Smooth muscle cell (in vitro differentiated cells): Measurements from ENCODE around the gene ME1. TPM values are rescaled to one million over a fixed set of nuclear protein-coding genes. Genes with fewer than 3 reads are reported as not detected.

Experiments
- DNase-seq: peaks from one replicate; lab custom pipeline; 2025; ENCODE audit not compliant: unreplicated experiment; lab: John Stamatoyannopoulos, UW
- H2AFZ ChIP-seq: fragments of 200-600 bp; sonication (generic); 2 replicates; pipeline ENCODE4 v1.6.0; 2016; ENCODE audit warnings: antibody characterized with exemption, low read depth, mild to moderate bottlenecking
- H3F3A ChIP-seq: fragments of 200-600 bp; sonication (generic); 2 replicates; pipeline ENCODE4 v1.6.0; 2017; ENCODE audit warnings: antibody characterized with exemption, low read depth
- H3K27ac ChIP-seq: fragments of 200-600 bp; sonication (generic); 2 replicates; pipeline ENCODE4 v1.5.1; 2016; ENCODE audit warnings: low read depth, mild to moderate bottlenecking
- H3K27me3 ChIP-seq: fragments of 200-600 bp; sonication (generic); 2 replicates; pipeline ENCODE4 v1.6.1; 2016; ENCODE audit warnings: low read depth, mild to moderate bottlenecking
- H3K36me3 ChIP-seq: fragments of 200-600 bp; sonication (generic); 2 replicates; pipeline ENCODE4 v1.5.1; 2016; ENCODE audit warnings: low read depth
- H3K4me1 ChIP-seq: fragments of 200-600 bp; sonication (generic); 2 replicates; pipeline ENCODE4 v1.5.1; 2016; ENCODE audit warnings: low read depth
- H3K4me2 ChIP-seq: fragments of 200-600 bp; sonication (generic); 2 replicates; pipeline ENCODE4 v1.6.0; 2016; ENCODE audit warnings: mild to moderate bottlenecking
- H3K4me3 ChIP-seq: fragments of 200-600 bp; sonication (generic); 2 replicates; pipeline ENCODE4 v1.5.1; 2016; ENCODE audit warnings: mild to moderate bottlenecking
- H3K79me2 ChIP-seq: fragments of 200-600 bp; sonication (generic); 2 replicates; pipeline ENCODE4 v1.6.0; 2016; ENCODE audit warnings: low read depth, mild to moderate bottlenecking
- H3K9ac ChIP-seq: fragments of 200-600 bp; sonication (generic); 2 replicates; pipeline ENCODE4 v1.6.0; 2016; ENCODE audit warnings: low read depth
- H3K9me3 ChIP-seq: fragments of 200-600 bp; sonication (generic); replicated peaks from 2 replicates; pipeline ENCODE4 v1.5.1; 2016; ENCODE audit warnings: low read depth
- H4K20me1 ChIP-seq: fragments of 200-600 bp; sonication (generic); 2 replicates; pipeline ENCODE4 v1.6.0; 2016; ENCODE audit warnings: low read depth
- CTCF ChIP-seq: fragments of 200-600 bp; sonication (generic); IDR thresholded peaks from 2 replicates; pipeline ENCODE4 v1.5.1; 2017; ENCODE audit warnings: borderline replicate concordance, mild to moderate bottlenecking, antibody characterized with exemption; ENCODE audit not compliant: insufficient read depth, poor library complexity, severe bottlenecking
- WGBS: methylation state at CpG from one replicate; pipeline ENCODE4 v1.1.7; 2016; ENCODE audit warnings: low lambda C conversion rate; 5-methylcytosine and 5-hydroxymethylcytosine counted together
- polyA plus RNA-seq: library from polyadenylated mRNA; unstranded; fragments of >200 nt; fragmentation: Nextera tagmentation; extraction: Ambion mirVana; gene quantifications from 2 replicates; pipeline ENCODE4 v1.2.1, GENCODE V29; 2016
- total RNA-seq: library from RNA; depleted of rRNA; stranded (reverse); fragments of >200 nt; gene quantifications from 2 replicates; pipeline ENCODE4 v1.2.3, GENCODE V29; 2014

The ME1 gene
- total and polyA plus RNA-seq, 2 experiments from 2014 or later = 32.0 to 32.4 TPM

GRCh38 chr6:83168556-83168955 lies 262.3 kb downstream of the ME1 start:
- Histone ChIP-seq H3K36me3 (peaks cover 46% of the 10 kb centered on the region), H4K20me1 (peaks cover 49% of the 10 kb centered on the region), H3K4me1 (no peaks in the 10 kb centered on the region), H3K9ac (no peak overlapping the region), H3F3A (peaks cover 24% of the 10 kb centered on the region), H2AFZ (no peak overlapping the region), H3K79me2 (no peaks in the 10 kb centered on the region), H3K27ac (peak overlapping the region; percentile 24), H3K4me2 (no peak overlapping the region), H3K9me3 (no peaks in the 10 kb centered on the region), H3K4me3 (no peak overlapping the region), H3K27me3 (no peaks in the 10 kb centered on the region)
- no peak for DNase-seq
- WGBS = 96% methylated on average over 1 of the region's 1 CpG
- TF ChIP-seq CTCF = no peak

DNA sequence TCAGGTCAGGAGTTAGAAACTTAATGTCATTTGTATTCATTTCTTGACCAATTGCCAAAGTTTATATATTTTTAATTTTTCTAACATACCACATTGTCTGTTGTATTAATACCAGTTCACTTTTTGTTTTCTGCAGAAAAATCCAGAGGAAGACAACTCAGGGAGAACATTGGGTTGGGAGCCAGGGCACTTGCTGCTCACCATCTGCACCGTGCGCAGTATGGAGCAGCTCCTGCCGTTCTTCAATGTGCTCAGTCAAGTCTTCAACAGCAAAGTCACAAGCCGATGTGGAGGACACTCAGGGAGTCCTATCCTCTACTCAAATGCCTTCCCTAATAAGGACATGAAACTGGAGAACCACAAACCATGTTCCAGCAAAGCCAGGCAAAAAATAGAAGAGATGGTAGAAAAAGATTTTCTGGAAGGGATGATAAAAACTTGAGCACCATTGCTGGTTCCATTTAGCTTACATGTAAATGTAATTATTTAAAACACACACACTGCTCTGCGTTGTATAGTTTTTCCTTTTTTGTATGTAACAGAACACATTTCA lies 263.0 kb downstream of the ME1 start:
- Histone ChIP-seq H3K9ac (no peak overlapping the region), H3K4me3 (no peak overlapping the region), H4K20me1 (peaks cover 41% of the 10 kb centered on the region), H2AFZ (no peak overlapping the region), H3K4me1 (no peaks in the 10 kb centered on the region), H3K79me2 (no peaks in the 10 kb centered on the region), H3F3A (peaks cover 24% of the 10 kb centered on the region), H3K4me2 (no peak overlapping the region), H3K9me3 (no peaks in the 10 kb centered on the region), H3K27ac (peak overlapping the region; percentile 18), H3K36me3 (peaks cover 38% of the 10 kb centered on the region), H3K27me3 (no peaks in the 10 kb centered on the region)
- WGBS = 95% methylated on average over 5 of the region's 5 CpGs
- DNase-seq = no peak
- TF ChIP-seq CTCF = no peak

Other genes starting within 250 kb of the ME1 start
- 173 and 206 TPM in 2 replicates for gene PGM3, start 237.8 kb downstream of the ME1 start, total RNA-seq
- gene PGM3, start 237.8 kb downstream of the ME1 start, polyA plus RNA-seq = 139 and 163 TPM in 2 replicates
- 4.2 and 6.9 TPM in 2 replicates for gene RWDD2A, start 237.7 kb downstream of the ME1 start, total RNA-seq
- 3.6 and 4.6 TPM in 2 replicates for gene RWDD2A, start 237.7 kb downstream of the ME1 start, polyA plus RNA-seq
- gene PRSS35, start 81.5 kb upstream of the ME1 start, total RNA-seq = 52.9 and 85.9 TPM in 2 replicates
- gene PRSS35, start 81.5 kb upstream of the ME1 start, polyA plus RNA-seq = 50.7 and 61.7 TPM in 2 replicates